ENCODE data around the gene CEP97. TPM values are rescaled to one million over a fixed set of nuclear protein-coding genes. Genes with fewer than 3 reads are reported as not detected.

Gene CEP97
- total RNA-seq, 2 donors from 2014 or later: 13.7 to 21.3 TPM

GRCh38 chr3:101720851-101721840 lies 3.3 kb upstream of the CEP97 start:
- no peak overlapping the region for H3K4me3 ChIP-seq (ENCODE audit: low read length)
- Mint-ChIP-seq H3K4me1 (peaks cover 13% of the 10 kb centered on the region), H3K27me3 (ENCODE audit: insufficient read depth) (no peaks in the 10 kb centered on the region), H3K36me3 (ENCODE audit: low read depth) (no peaks in the 10 kb centered on the region), H3K9me3 (no peaks in the 10 kb centered on the region), H3K27ac (no peak overlapping the region), H3K4me3 (no peak overlapping the region)
- TF ChIP-seq CTCF (conservative IDR thresholded peaks at IDR 0.05): no peak
- DNase-seq: no peak
- H3K36me3 ChIP-seq (ENCODE audit: control insufficient read depth, insufficient read depth, low read length): no peaks in the 10 kb centered on the region
- H3K9me3 ChIP-seq (ENCODE audit: control insufficient read depth, low read length): no peaks in the 10 kb centered on the region
- no peaks in the 10 kb centered on the region for H3K27me3 ChIP-seq (ENCODE audit: control insufficient read depth, insufficient read depth, low read length, poor library complexity, severe bottlenecking)
- H3K9ac ChIP-seq (ENCODE audit: extremely low read depth, low read length, poor library complexity, severe bottlenecking): no peak overlapping the region
- H3K27ac ChIP-seq (ENCODE audit: low read depth, low read length): no peak overlapping the region
- 87 to 91% methylated on average over 8 to 10 of the region's 10 CpGs for WGBS, 2 experiments (ENCODE audit: insufficient coverage in 1 of 2, insufficient read length in 1 of 2)
- H3K4me1 ChIP-seq (ENCODE audit: control insufficient read depth, insufficient read depth, low read length): peaks cover 8% of the 10 kb centered on the region

- H3K9me3 ChIP-seq (ENCODE audit: control insufficient read depth, low read length): no peaks in the 10 kb centered on the region
- Mint-ChIP-seq H3K4me3 (no peak overlapping the region), H3K27ac (no peak overlapping the region), H3K36me3 (ENCODE audit: low read depth) (peaks cover 3% of the 10 kb centered on the region), H3K9me3 (no peaks in the 10 kb centered on the region), H3K4me1 (peaks cover 13% of the 10 kb centered on the region), H3K27me3 (ENCODE audit: insufficient read depth) (no peaks in the 10 kb centered on the region)
- DNase-seq: no peak
- H3K27me3 ChIP-seq (ENCODE audit: control insufficient read depth, insufficient read depth, low read length, poor library complexity, severe bottlenecking): no peaks in the 10 kb centered on the region
- no peak for TF ChIP-seq CTCF (conservative IDR thresholded peaks at IDR 0.05)
- peaks cover 11% of the 10 kb centered on the region for H3K36me3 ChIP-seq (ENCODE audit: control insufficient read depth, insufficient read depth, low read length)
- H3K9ac ChIP-seq (ENCODE audit: extremely low read depth, low read length, poor library complexity, severe bottlenecking): no peak overlapping the region
- WGBS, 2 experiments (ENCODE audit: insufficient coverage in 1 of 2, insufficient read length in 1 of 2): 92 to 97% methylated on average over 7 of the region's 7 CpGs
- peaks cover 8% of the 10 kb centered on the region for H3K4me1 ChIP-seq (ENCODE audit: control insufficient read depth, insufficient read depth, low read length)
- no peak overlapping the region for H3K27ac ChIP-seq (ENCODE audit: low read depth, low read length)
- H3K4me3 ChIP-seq (ENCODE audit: low read length): no peak overlapping the region
Observed at GRCh38 chr3:101722394-101723173, 1.8 kb upstream of the CEP97 start.

GRCh38 chr3:101725194-101725889 lies 928 bp downstream of the CEP97 start:
- Mint-ChIP-seq H3K27me3 (ENCODE audit: insufficient read depth) (no peaks in the 10 kb centered on the region), H3K4me3 (peak overlapping the region; percentile 90), H3K36me3 (ENCODE audit: low read depth) (peaks cover 15% of the 10 kb centered on the region), H3K27ac (peak overlapping the region; percentile 95), H3K4me1 (peaks cover 13% of the 10 kb centered on the region), H3K9me3 (no peaks in the 10 kb centered on the region)
- TF ChIP-seq CTCF (conservative IDR thresholded peaks at IDR 0.05): no peak
- no peaks in the 10 kb centered on the region for H3K9me3 ChIP-seq (ENCODE audit: control insufficient read depth, low read length)
- 0 to 2% methylated on average over 12 to 21 of the region's 21 CpGs for whole genome bisulfite sequencing, 2 experiments (ENCODE audit: insufficient coverage in 1 of 2, insufficient read length in 1 of 2)
- H3K27me3 ChIP-seq (ENCODE audit: control insufficient read depth, insufficient read depth, low read length, poor library complexity, severe bottlenecking): no peaks in the 10 kb centered on the region
- no peak overlapping the region for H3K27ac ChIP-seq (ENCODE audit: low read depth, low read length)
- peaks cover 21% of the 10 kb centered on the region for H3K36me3 ChIP-seq (ENCODE audit: control insufficient read depth, insufficient read depth, low read length)
- H3K9ac ChIP-seq (ENCODE audit: extremely low read depth, low read length, poor library complexity, severe bottlenecking): peak overlapping the region; percentile 50
- H3K4me3 ChIP-seq (ENCODE audit: low read length): peak overlapping the region; percentile 93
- H3K4me1 ChIP-seq (ENCODE audit: control insufficient read depth, insufficient read depth, low read length): peaks cover 8% of the 10 kb centered on the region
- DNase-seq: peak; percentile 63

All from endodermal cell (in vitro differentiated cells).